ENCODE data around the gene TMBIM1.

The TMBIM1 gene

GRCh38 chr2:218234521-218234920, 57.8 kb downstream of the TMBIM1 start:
- no peak overlapping the region for H3K4me3 ChIP-seq (ENCODE audit: low read length)
- no peaks in the 10 kb centered on the region for H3K27me3 ChIP-seq (ENCODE audit: control insufficient read depth, low read length)
- H3K4me1 ChIP-seq (ENCODE audit: control insufficient read depth, low read length): peaks cover 12% of the 10 kb centered on the region
- H3K4me2 ChIP-seq (ENCODE audit: low read length): no peak overlapping the region
- no peaks in the 10 kb centered on the region for H3K9me2 ChIP-seq (replicated peaks; ENCODE audit: control insufficient read depth, low read length)
- TF ChIP-seq EZH2phosphoT487 (IDR thresholded peaks at IDR 0.05; ENCODE audit: borderline replicate concordance, low read length): no peak
- no peak for TF ChIP-seq CTCF (IDR thresholded peaks at IDR 0.05; ENCODE audit: low read depth, low read length, poor library complexity, severe bottlenecking)
- 0 out of 2 replicates have a peak, but pooled peaks cover 3% of the 10 kb centered on the region for H4K20me1 ChIP-seq (ENCODE audit: control insufficient read depth, insufficient read depth, low read depth, low read length)
- H3K79me2 ChIP-seq (ENCODE audit: control insufficient read depth, low read length): peaks cover 30% of the 10 kb centered on the region
- no peak overlapping the region for H3K27ac ChIP-seq (ENCODE audit: low read depth, low read length)
- peaks cover 90% of the 10 kb centered on the region for H3K36me3 ChIP-seq (ENCODE audit: control insufficient read depth, low read length)
- H3F3A ChIP-seq (ENCODE audit: control insufficient read depth, insufficient read depth): peaks cover 3% of the 10 kb centered on the region; the same call in 1 of the 2 replicates
- no peaks in the 10 kb centered on the region for H3K9me3 ChIP-seq (ENCODE audit: control insufficient read depth, insufficient read depth, low read length)

- Histone ChIP-seq H3K9me2 (replicated peaks; ENCODE audit: control insufficient read depth, low read length) (no peaks in the 10 kb centered on the region), H3F3A (ENCODE audit: control insufficient read depth, insufficient read depth) (peaks cover 7% of the 10 kb centered on the region), H3K79me2 (ENCODE audit: control insufficient read depth, low read length) (peaks cover 37% of the 10 kb centered on the region), H3K4me3 (ENCODE audit: low read length) (no peak overlapping the region), H3K9me3 (ENCODE audit: control insufficient read depth, insufficient read depth, low read length) (no peaks in the 10 kb centered on the region), H3K27me3 (ENCODE audit: control insufficient read depth, low read length) (no peaks in the 10 kb centered on the region), H3K36me3 (ENCODE audit: control insufficient read depth, low read length) (peaks cover 90% of the 10 kb centered on the region), H3K4me1 (ENCODE audit: control insufficient read depth, low read length) (peaks cover 22% of the 10 kb centered on the region), H3K27ac (ENCODE audit: low read depth, low read length) (no peak overlapping the region), H3K4me2 (ENCODE audit: low read length) (no peak overlapping the region), H4K20me1 (ENCODE audit: control insufficient read depth, insufficient read depth, low read depth, low read length) (0 out of 2 replicates have a peak, but pooled peaks cover 3% of the 10 kb centered on the region)
- no peak for TF ChIP-seq EZH2phosphoT487 (IDR thresholded peaks at IDR 0.05; ENCODE audit: borderline replicate concordance, low read length)
These were observed 58.8 kb downstream of the TMBIM1 start for GRCh38 chr2:218233543-218233942.

- Histone ChIP-seq H3K27ac (ENCODE audit: low read depth, low read length) (no peak overlapping the region), H3K36me3 (ENCODE audit: control insufficient read depth, low read length) (peaks cover 90% of the 10 kb centered on the region), H3K4me1 (ENCODE audit: control insufficient read depth, low read length) (peaks cover 43% of the 10 kb centered on the region)
These were observed 61.4 kb downstream of the TMBIM1 start for GRCh38 chr2:218230882-218231281.

More at GRCh38 chr2:218230882-218231281, 61.4 kb downstream of the TMBIM1 start:
- Histone ChIP-seq H3F3A (ENCODE audit: control insufficient read depth, insufficient read depth) (peaks cover 10% of the 10 kb centered on the region), H3K4me3 (ENCODE audit: low read length) (no peak overlapping the region), H3K27me3 (ENCODE audit: control insufficient read depth, low read length) (no peaks in the 10 kb centered on the region), H3K9me3 (ENCODE audit: control insufficient read depth, insufficient read depth, low read length) (no peaks in the 10 kb centered on the region), H3K9me2 (replicated peaks; ENCODE audit: control insufficient read depth, low read length) (no peaks in the 10 kb centered on the region), H4K20me1 (ENCODE audit: control insufficient read depth, insufficient read depth, low read depth, low read length) (peaks cover 7% of the 10 kb centered on the region; the same call in 1 of the 2 replicates), H3K79me2 (ENCODE audit: control insufficient read depth, low read length) (peaks cover 60% of the 10 kb centered on the region), H3K4me2 (ENCODE audit: low read length) (no peak overlapping the region)
- TF ChIP-seq CTCF (IDR thresholded peaks at IDR 0.05; ENCODE audit: low read depth, low read length, poor library complexity, severe bottlenecking): peak; percentile 43
- no peak for TF ChIP-seq EZH2phosphoT487 (IDR thresholded peaks at IDR 0.05; ENCODE audit: borderline replicate concordance, low read length)
